Keratinocyte (primary cell): ENCODE data around the gene MIF4GD.
"Not testable (repeated sequence)": the region's sequence is repeated elsewhere in the genome, so short reads cannot be mapped to it uniquely, and the experiment has no call there.

ENCODE experiments used
- CTCF ChIP-seq, 3 experiments: IDR thresholded peaks in 1 of 3; conservative IDR thresholded peaks in 1 of 3; optimal IDR thresholded peaks in 1 of 3; 2 replicates in 2 of 3; 3 replicates in 1 of 3; pipeline versions ENCODE3 to v1.5.1; 2011; ENCODE audit warnings: low read length in 3 of 3, mild to moderate bottlenecking in 3 of 3, moderate library complexity in 2 of 3, control low read depth in 1 of 3, inconsistent platforms in 1 of 3; ENCODE audit not compliant: insufficient read depth in 2 of 3; ENCODE audit errors: extremely low read depth in 1 of 3
- EZH2 ChIP-seq: IDR thresholded peaks from one replicate; pipeline ENCODE4 v1.6.1; 2012; ENCODE audit warnings: inconsistent platforms, mild to moderate bottlenecking, low read length, moderate library complexity

GRCh38 chr17:75255954-75256698, 14.9 kb downstream of the MIF4GD start:
- TF ChIP-seq CTCF (optimal IDR thresholded peaks at IDR 0.05 in 1 of 3, IDR thresholded peaks at IDR 0.05 in 1 of 3, conservative IDR thresholded peaks at IDR 0.05 in 1 of 3; ENCODE audit: extremely low read depth in 1 of 3, insufficient read depth in 2 of 3, low read length in 3 of 3); EZH2: not testable (repeated sequence)
